Activated naive CD4-positive, alpha-beta T cell treated with anti-CD3 and anti-CD28 coated beads, Interleukin-2, amount 50 U/mL, for 16 hours (primary cell): Measurements from ENCODE around the gene BRME1.

Experiments used
- DNase-seq: peaks from one replicate; pipeline ENCODE4 v3.0.0-alpha.2; 2020

BRME1 gene

GRCh38 chr19:13844130-13844631 is 61.7 kb downstream of the BRME1 start:
- DNase-seq, result no peak

- no peak for DNase-seq
Observed at GRCh38 chr19:13843104-13843921, 62.6 kb downstream of the BRME1 start.

- peak; percentile 59 for DNase-seq
Observed at GRCh38 chr19:13842291-13843103, 63.4 kb downstream of the BRME1 start.

- no peak for DNase-seq
Observed at GRCh38 chr19:13841962-13842290, 64.0 kb downstream of the BRME1 start.

GRCh38 chr19:13841086-13841961 is 64.6 kb downstream of the BRME1 start:
- no peak for DNase-seq

- no peak for DNase-seq
Observed at GRCh38 chr19:13840305-13841085, 65.4 kb downstream of the BRME1 start.

GRCh38 chr19:13839938-13840304 is 66.0 kb downstream of the BRME1 start:
- no peak for DNase-seq

- peak; percentile 86 for DNase-seq
Observed at GRCh38 chr19:13839130-13839937, 66.6 kb downstream of the BRME1 start.

GRCh38 chr19:13838435-13839129 is 67.3 kb downstream of the BRME1 start:
- DNase-seq, result no peak

- DNase-seq, result no peak
Observed at GRCh38 chr19:13835791-13836723, 69.9 kb downstream of the BRME1 start.

- no peak for DNase-seq
Observed at GRCh38 chr19:13834244-13835069, 71.5 kb downstream of the BRME1 start.

GRCh38 chr19:13833330-13834243 is 72.3 kb downstream of the BRME1 start:
- DNase-seq, result peak; percentile 93
